ENCODE data around the gene MMP7. TPM values are rescaled to one million over a fixed set of nuclear protein-coding genes. Genes with fewer than 3 reads are reported as not detected.

Gene MMP7
- total RNA-seq, 1 donor from 2014 or later, result not detected

DNA sequence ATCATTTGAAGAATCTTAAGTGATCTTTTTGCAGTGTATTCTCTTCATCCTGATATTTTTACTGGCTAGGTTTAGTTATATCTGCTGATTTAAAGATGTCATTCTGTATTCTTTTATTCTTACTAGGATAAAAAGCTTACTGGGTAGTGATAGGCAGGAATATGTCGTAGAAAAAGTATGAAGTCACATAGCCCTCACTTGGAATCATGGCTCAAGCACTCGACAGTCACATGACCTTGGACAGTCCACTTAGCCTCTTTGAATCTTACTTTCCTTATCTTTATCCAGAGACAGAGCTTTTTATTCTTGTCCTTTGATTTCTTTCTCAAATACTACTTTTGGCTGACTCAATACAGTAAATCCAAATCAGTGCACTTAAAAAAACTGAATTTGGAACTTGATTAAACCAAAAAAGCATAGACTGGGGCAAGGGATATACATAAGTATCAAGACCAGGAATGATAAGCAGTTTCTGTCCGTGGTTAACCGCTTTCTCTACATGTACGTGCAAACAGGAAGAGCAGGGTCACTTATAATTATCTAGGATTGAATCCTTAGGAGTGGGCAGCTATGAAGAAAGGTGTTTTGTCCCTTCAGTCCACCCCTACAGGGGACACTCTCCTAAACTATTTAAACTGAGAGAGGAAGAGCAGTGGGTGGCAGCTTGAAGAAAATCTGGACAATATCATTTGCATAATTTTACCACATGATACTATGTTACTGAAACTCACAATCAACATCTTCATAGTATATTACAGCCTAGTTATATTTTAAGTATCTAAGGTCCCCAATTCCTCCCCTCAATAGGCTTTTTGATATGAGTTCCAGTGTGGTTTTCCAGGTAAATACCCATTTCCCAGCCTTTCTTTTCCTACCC, 8.0 kb downstream of the MMP7 start:
- Mint-ChIP-seq H3K9me3 (ENCODE audit: unreplicated experiment) (no peaks in the 10 kb centered on the region), H3K27me3 (ENCODE audit: unreplicated experiment) (peaks cover 10% of the 10 kb centered on the region), H3K36me3 (ENCODE audit: unreplicated experiment) (no peaks in the 10 kb centered on the region), H3K27ac (ENCODE audit: unreplicated experiment) (no peak overlapping the region), H3K4me1 (ENCODE audit: unreplicated experiment) (no peaks in the 10 kb centered on the region), H3K4me3 (ENCODE audit: unreplicated experiment) (no peak overlapping the region)
- no peak for DNase-seq (ENCODE audit: extremely low spot score, unreplicated experiment)
- TF ChIP-seq CTCF (IDR thresholded peaks at IDR 0.05), result no peak

DNA sequence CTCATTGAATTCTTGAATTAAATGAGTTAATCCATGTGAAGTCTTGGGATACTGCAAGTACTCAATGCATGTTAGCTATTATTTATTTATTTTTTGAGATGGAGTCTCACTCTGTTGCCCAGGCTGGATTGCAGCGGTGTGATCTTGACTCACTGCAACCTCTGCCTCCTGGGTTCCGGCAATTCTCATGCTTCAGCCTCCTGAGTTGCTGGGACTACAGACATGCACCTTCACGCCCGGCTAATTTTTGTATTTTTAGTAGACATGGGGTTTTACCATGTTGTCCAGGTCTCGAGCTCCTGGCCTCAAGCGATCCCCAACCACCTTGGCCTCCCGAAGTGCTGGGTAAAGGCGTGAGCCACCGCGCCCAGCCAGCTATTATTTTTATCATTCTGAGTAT, 9.4 kb downstream of the MMP7 start:
- Mint-ChIP-seq H3K4me3 (ENCODE audit: unreplicated experiment) (no peak overlapping the region), H3K27me3 (ENCODE audit: unreplicated experiment) (peaks cover 10% of the 10 kb centered on the region), H3K9me3 (ENCODE audit: unreplicated experiment) (no peaks in the 10 kb centered on the region), H3K4me1 (ENCODE audit: unreplicated experiment) (no peaks in the 10 kb centered on the region), H3K27ac (ENCODE audit: unreplicated experiment) (no peak overlapping the region), H3K36me3 (ENCODE audit: unreplicated experiment) (no peaks in the 10 kb centered on the region)
- TF ChIP-seq CTCF (IDR thresholded peaks at IDR 0.05), result no peak
- no peak for DNase-seq (ENCODE audit: extremely low spot score, unreplicated experiment)

DNA sequence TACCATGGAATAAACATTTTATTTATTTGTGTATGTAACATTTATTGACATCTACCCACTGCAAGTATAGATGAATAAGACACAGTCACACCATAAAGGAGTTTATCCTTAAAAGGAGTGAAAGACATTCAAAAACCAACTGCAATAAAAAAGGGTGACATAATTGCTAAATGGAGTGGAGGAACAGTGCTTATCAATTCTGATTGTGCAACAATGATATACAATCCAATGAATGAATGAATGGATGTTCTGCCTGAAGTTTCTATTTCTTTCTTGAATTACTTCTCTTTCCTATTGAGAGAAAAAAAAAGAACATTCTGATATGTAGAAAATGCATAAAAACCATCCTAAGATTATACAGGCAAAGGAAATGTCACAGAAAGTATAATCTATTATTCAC, 10.0 kb downstream of the MMP7 start:
- Mint-ChIP-seq H3K27ac (ENCODE audit: unreplicated experiment) (no peak overlapping the region), H3K4me1 (ENCODE audit: unreplicated experiment) (no peaks in the 10 kb centered on the region), H3K27me3 (ENCODE audit: unreplicated experiment) (peaks cover 10% of the 10 kb centered on the region), H3K36me3 (ENCODE audit: unreplicated experiment) (no peaks in the 10 kb centered on the region), H3K9me3 (ENCODE audit: unreplicated experiment) (no peaks in the 10 kb centered on the region), H3K4me3 (ENCODE audit: unreplicated experiment) (no peak overlapping the region)
- DNase-seq (ENCODE audit: extremely low spot score, unreplicated experiment), result no peak
- no peak for TF ChIP-seq CTCF (IDR thresholded peaks at IDR 0.05)

DNA sequence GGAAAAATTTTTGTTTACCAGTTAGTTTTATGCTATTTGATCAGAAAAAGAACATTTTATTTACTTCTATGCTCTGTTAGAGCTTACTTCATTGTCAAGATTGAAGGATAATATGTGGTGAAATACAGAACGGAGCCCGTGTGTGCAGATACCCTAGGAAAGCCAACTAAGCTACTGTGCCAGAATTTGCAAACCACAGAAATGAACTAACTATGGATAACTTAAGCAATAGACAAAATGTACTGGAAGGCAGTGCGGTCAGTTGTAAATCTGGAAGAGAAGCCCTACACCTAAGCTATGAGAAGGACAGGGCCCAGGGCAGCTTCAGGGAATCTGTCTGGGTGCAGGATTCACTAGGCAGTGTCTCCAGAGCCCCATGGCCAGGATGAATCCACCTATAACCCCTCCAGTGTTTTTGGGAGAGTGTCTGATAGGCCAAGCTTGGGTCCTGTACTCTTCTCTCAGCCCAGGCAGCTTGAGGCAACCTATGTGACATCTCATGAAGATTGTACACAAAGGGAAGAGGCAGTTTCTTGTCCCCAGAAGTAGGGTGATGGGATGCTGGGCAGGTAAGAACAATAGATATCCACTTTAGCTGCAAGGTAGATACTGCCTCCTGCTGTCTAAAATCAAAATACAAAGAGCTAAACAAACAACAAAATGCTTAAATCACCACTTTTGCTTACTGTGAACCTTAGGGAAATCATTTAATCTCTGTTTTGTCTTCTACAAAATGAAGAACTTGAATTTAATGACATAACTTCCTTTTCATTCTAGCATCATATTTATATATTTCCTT, 12.1 kb downstream of the MMP7 start:
- no peaks in the 10 kb centered on the region for H3K36me3 Mint-ChIP-seq (ENCODE audit: unreplicated experiment)

More for the DNA sequence above, 12.1 kb downstream of the MMP7 start:
- Mint-ChIP-seq H3K9me3 (ENCODE audit: unreplicated experiment) (no peaks in the 10 kb centered on the region), H3K4me3 (ENCODE audit: unreplicated experiment) (no peak overlapping the region), H3K4me1 (ENCODE audit: unreplicated experiment) (no peaks in the 10 kb centered on the region), H3K27ac (ENCODE audit: unreplicated experiment) (no peak overlapping the region), H3K27me3 (ENCODE audit: unreplicated experiment) (peaks cover 10% of the 10 kb centered on the region)
- no peak for DNase-seq (ENCODE audit: extremely low spot score, unreplicated experiment)
- no peak for TF ChIP-seq CTCF (IDR thresholded peaks at IDR 0.05)

Data from osteocyte (in vitro differentiated cells).